WTC11 (cell line): ENCODE measurements around the gene IFITM10.

Experiments used
- FOXJ3 ChIP-seq: sonication (generic); formaldehyde crosslinking; IDR thresholded peaks from 2 replicates; pipeline ENCODE4 v1.9.0; 2021; ENCODE audit warnings: missing genetic modification reagents, mild to moderate bottlenecking, borderline replicate concordance
- SP1 ChIP-seq: sonication (generic); formaldehyde crosslinking; conservative IDR thresholded peaks from 2 replicates; pipeline ENCODE4 v1.8.1; 2022; ENCODE audit warnings: missing genetic modification reagents
- ZBTB21 ChIP-seq: sonication (generic); formaldehyde crosslinking; IDR thresholded peaks from 2 replicates; pipeline ENCODE4 v1.8.1; 2023; ENCODE audit warnings: mild to moderate bottlenecking, missing genetic modification reagents, borderline replicate concordance
- TF ChIP-seq, protein P1 (sequence below): fragments of 200-600 bp; IDR thresholded peaks from 2 replicates; pipeline ENCODE4 v1.8.0; 2022; ENCODE audit warnings: antibody characterized with exemption

GRCh38 chr11:1734641-1735081, 15.7 kb downstream of the IFITM10 start:
- TF ChIP-seq, protein P1, sequence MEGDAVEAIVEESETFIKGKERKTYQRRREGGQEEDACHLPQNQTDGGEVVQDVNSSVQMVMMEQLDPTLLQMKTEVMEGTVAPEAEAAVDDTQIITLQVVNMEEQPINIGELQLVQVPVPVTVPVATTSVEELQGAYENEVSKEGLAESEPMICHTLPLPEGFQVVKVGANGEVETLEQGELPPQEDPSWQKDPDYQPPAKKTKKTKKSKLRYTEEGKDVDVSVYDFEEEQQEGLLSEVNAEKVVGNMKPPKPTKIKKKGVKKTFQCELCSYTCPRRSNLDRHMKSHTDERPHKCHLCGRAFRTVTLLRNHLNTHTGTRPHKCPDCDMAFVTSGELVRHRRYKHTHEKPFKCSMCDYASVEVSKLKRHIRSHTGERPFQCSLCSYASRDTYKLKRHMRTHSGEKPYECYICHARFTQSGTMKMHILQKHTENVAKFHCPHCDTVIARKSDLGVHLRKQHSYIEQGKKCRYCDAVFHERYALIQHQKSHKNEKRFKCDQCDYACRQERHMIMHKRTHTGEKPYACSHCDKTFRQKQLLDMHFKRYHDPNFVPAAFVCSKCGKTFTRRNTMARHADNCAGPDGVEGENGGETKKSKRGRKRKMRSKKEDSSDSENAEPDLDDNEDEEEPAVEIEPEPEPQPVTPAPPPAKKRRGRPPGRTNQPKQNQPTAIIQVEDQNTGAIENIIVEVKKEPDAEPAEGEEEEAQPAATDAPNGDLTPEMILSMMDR = no peak
- no peak for TF ChIP-seq SP1
- TF ChIP-seq FOXJ3 (CRISPR knock-in tag) = no peak
- TF ChIP-seq ZBTB21 (CRISPR knock-in tag) = no peak
